MCF 10A (cell line): ENCODE measurements around the gene PRMT2. TPM values are rescaled to one million over a fixed set of nuclear protein-coding genes. Genes with fewer than 3 reads are reported as not detected.

Experiments
- BruUV-seq: library from RNA; stranded (reverse); fragments of 400-500 nt; replicated peaks from 2 replicates; lab custom pipeline; 2021; lab: Mats Ljungman, UMichigan
- CTCF ChIA-PET: fragments of 300-600 bp; sonication (Branson Sonifier 250); formaldehyde crosslinking; extraction: SDS; loops from one replicate; lab custom pipeline; 2021; ENCODE audit warnings: antibody characterized with exemption, inconsistent platforms; lab: Yijun Ruan, JAX
- POLR2A ChIA-PET: fragments of 300-600, 350-650 bp; sonication (Branson Sonifier 250); formaldehyde crosslinking; extraction: SDS; loops from one replicate; lab custom pipeline; 2020; ENCODE audit warnings: antibody characterized with exemption, inconsistent platforms; lab: Yijun Ruan, JAX
- DNase-seq: peaks from one replicate; pipeline ENCODE4 v3.0.0-alpha.2; 2018; ENCODE audit not compliant: unreplicated experiment
- H3K27ac Mint-ChIP-seq: one replicate; pipeline ENCODE4 v1.8.0; 2022; ENCODE audit warnings: mild to moderate bottlenecking, low read depth, mixed read lengths; ENCODE audit not compliant: unreplicated experiment
- H3K27me3 Mint-ChIP-seq: one replicate; pipeline ENCODE4 v1.8.0; 2022; ENCODE audit warnings: mixed read lengths; ENCODE audit not compliant: insufficient read depth, unreplicated experiment
- H3K36me3 Mint-ChIP-seq: one replicate; pipeline ENCODE4 v1.8.0; 2022; ENCODE audit warnings: mild to moderate bottlenecking, moderate library complexity, mixed read lengths; ENCODE audit not compliant: insufficient read depth, unreplicated experiment
- H3K4me1 Mint-ChIP-seq: one replicate; pipeline ENCODE4 v1.8.0; 2022; ENCODE audit warnings: mixed read lengths; ENCODE audit not compliant: insufficient read depth, unreplicated experiment
- H3K4me3 Mint-ChIP-seq: one replicate; pipeline ENCODE4 v1.8.0; 2022; ENCODE audit warnings: mild to moderate bottlenecking, moderate library complexity, mixed read lengths; ENCODE audit not compliant: unreplicated experiment
- H3K9me3 Mint-ChIP-seq: one replicate; pipeline ENCODE4 v1.8.0; 2022; ENCODE audit warnings: mixed read lengths; ENCODE audit not compliant: unreplicated experiment
- intact Hi-C: fragments of 100-400 bp; cut with micrococcal nuclease; formaldehyde crosslinking; loops from 2 replicates; pipeline ENCODE4 v1.14.1; 2022
- total RNA-seq: library from RNA; stranded (reverse); gene quantifications from 2 replicates; pipeline ENCODE4 v1.2.3, GENCODE V29; 2022
- TF ChIP-seq, protein P1 (sequence below): fragments of 200-600 bp; IDR thresholded peaks from one replicate; pipeline ENCODE4 v1.8.0; 2022; ENCODE audit warnings: antibody characterized with exemption, mild to moderate bottlenecking; ENCODE audit not compliant: unreplicated experiment

PRMT2 gene
- total RNA-seq, 1 experiment from 2014 or later: 60.2 TPM

GRCh38 chr21:46633566-46633965 is 1.9 kb upstream of the PRMT2 start:
- Mint-ChIP-seq H3K9me3 (no peaks in the 10 kb centered on the region), H3K4me3 (no peak overlapping the region), H3K27me3 (peaks cover 22% of the 10 kb centered on the region), H3K4me1 (peaks cover 16% of the 10 kb centered on the region), H3K27ac (no peak overlapping the region), H3K36me3 (peaks cover 7% of the 10 kb centered on the region)
- CTCF ChIA-PET: interaction anchor here (0.6 kb wide), 1 partner anchor 13 kb away, joined by 4 read pairs; no protein-coding TSS in a partner anchor
- DNase-seq: no peak
- POLR2A ChIA-PET: interaction anchor here (0.6 to 4.8 kb wide), 5 partner anchors 16 to 176 kb away, joined by 3 to 43 read pairs (median 4); partner anchors contain the start of gene DIP2A
- TF ChIP-seq, protein P1, sequence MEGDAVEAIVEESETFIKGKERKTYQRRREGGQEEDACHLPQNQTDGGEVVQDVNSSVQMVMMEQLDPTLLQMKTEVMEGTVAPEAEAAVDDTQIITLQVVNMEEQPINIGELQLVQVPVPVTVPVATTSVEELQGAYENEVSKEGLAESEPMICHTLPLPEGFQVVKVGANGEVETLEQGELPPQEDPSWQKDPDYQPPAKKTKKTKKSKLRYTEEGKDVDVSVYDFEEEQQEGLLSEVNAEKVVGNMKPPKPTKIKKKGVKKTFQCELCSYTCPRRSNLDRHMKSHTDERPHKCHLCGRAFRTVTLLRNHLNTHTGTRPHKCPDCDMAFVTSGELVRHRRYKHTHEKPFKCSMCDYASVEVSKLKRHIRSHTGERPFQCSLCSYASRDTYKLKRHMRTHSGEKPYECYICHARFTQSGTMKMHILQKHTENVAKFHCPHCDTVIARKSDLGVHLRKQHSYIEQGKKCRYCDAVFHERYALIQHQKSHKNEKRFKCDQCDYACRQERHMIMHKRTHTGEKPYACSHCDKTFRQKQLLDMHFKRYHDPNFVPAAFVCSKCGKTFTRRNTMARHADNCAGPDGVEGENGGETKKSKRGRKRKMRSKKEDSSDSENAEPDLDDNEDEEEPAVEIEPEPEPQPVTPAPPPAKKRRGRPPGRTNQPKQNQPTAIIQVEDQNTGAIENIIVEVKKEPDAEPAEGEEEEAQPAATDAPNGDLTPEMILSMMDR: no peak
- intact Hi-C loops: no loop called here
- no TSS peak for BruUV-seq

DNA sequence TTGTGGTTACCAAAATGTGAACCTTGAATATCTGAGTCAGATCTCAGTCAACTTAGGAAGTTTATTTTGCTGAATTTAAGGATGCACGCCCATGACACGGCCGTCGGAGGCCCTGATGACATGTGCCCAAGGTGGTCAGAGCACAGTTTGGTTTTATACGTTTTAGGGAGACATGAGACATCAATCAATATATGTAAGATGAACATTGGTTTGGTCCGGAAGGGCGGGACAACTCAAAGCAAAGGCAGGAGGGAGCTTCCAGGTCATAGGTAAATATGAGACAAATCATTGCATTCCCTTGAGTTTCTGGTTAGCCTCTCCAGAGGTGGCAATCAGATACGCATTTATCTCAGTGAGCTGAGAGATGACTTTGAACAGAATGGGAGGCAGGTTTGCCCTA is 1.0 kb upstream of the PRMT2 start:
- H3K27ac Mint-ChIP-seq: peak overlapping the region; percentile 91
- peaks cover 9% of the 10 kb centered on the region for H3K36me3 Mint-ChIP-seq
- H3K27me3 Mint-ChIP-seq: peaks cover 22% of the 10 kb centered on the region
- ChIA-PET POLR2A (interaction anchor here (0.8 to 4.8 kb wide), 12 partner anchors 8 to 407 kb away, joined by 3 to 43 read pairs (median 6); partner anchors contain the start of genes DIP2A, MCM3AP and YBEY), CTCF (interaction anchor here (0.7 kb wide), 2 partner anchors 146 to 665 kb away, joined by 3 to 4 read pairs; no protein-coding TSS in a partner anchor)
- peak overlapping the region; percentile 96 for H3K4me3 Mint-ChIP-seq
- BruUV-seq: no TSS peak
- intact Hi-C loops: no loop called here
- H3K9me3 Mint-ChIP-seq: no peaks in the 10 kb centered on the region
- no peak for DNase-seq
- peaks cover 17% of the 10 kb centered on the region for H3K4me1 Mint-ChIP-seq
- TF ChIP-seq, protein P1: no peak

DNA sequence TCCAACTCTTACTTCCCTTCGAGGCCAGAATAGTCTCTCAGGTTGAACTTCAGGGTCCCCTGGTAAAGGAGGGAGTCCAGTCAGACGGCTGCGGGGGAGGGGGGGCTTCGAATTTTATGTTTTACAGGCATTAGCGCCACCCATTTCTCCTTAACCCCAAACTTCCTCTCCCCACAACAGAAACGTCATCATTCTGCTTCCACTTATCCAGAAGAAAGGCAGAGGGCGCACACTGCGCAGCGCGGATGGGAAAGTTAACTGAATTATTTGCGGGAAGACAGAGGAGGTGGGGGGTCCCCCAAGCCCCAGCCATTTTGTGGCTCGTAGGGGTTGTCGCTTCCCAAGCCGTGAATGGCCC is 529 bp upstream of the PRMT2 start:
- intact Hi-C loops: no loop called here
- Mint-ChIP-seq H3K4me1 (peaks cover 22% of the 10 kb centered on the region), H3K36me3 (peaks cover 14% of the 10 kb centered on the region), H3K27ac (peak overlapping the region; percentile 91), H3K9me3 (no peaks in the 10 kb centered on the region), H3K27me3 (peaks cover 19% of the 10 kb centered on the region), H3K4me3 (peak overlapping the region; percentile 96)
- CTCF ChIA-PET: interaction anchor here (0.6 to 0.7 kb wide), 3 partner anchors 146 to 665 kb away, joined by 3 to 4 read pairs (median 3); no protein-coding TSS in a partner anchor
- POLR2A ChIA-PET: interaction anchor here (0.7 to 4.8 kb wide), 24 partner anchors 8 to 407 kb away, joined by 3 to 43 read pairs (median 4); partner anchors contain the start of genes DIP2A, MCM3AP and YBEY
- DNase-seq: peak; percentile 66
- no TSS peak for BruUV-seq
- TF ChIP-seq, protein P1: no peak

GRCh38 chr21:46636181-46636512 is 673 bp downstream of the PRMT2 start:
- intact Hi-C loops: no loop called here
- ChIA-PET CTCF (interaction anchor here (0.7 to 0.9 kb wide), 2 partner anchors 179 to 1286 kb away, joined by 4 to 5 read pairs; no protein-coding TSS in a partner anchor), POLR2A (interaction anchor here (0.6 to 4.8 kb wide), 29 partner anchors 9 to 1916 kb away, joined by 3 to 43 read pairs (median 4); partner anchors contain the start of gene DIP2A)
- peaks cover 26% of the 10 kb centered on the region for H3K36me3 Mint-ChIP-seq
- H3K4me3 Mint-ChIP-seq: peak overlapping the region; percentile 96
- peak overlapping the region; percentile 91 for H3K27ac Mint-ChIP-seq
- no TSS peak for BruUV-seq
- peaks cover 34% of the 10 kb centered on the region for H3K4me1 Mint-ChIP-seq
- no peaks in the 10 kb centered on the region for H3K9me3 Mint-ChIP-seq
- TF ChIP-seq, protein P1: no peak
- no peak for DNase-seq
- peaks cover 7% of the 10 kb centered on the region for H3K27me3 Mint-ChIP-seq
